HG02571 (cell line): ENCODE measurements around the gene ANKRD13B.

Experiments used
- ATAC-seq: cut with Tn5 transposase; IDR thresholded peaks from one replicate; pipeline ENCODE4 v1.9.1; 2021; ENCODE audit warnings: mild to moderate bottlenecking, moderate library complexity; ENCODE audit not compliant: unreplicated experiment

Gene ANKRD13B

GRCh38 chr17:29615492-29616299 is 22.8 kb downstream of the ANKRD13B start:
- ATAC-seq: peak; percentile 61

- ATAC-seq: no peak
Observed at GRCh38 chr17:29616300-29617048, 23.5 kb downstream of the ANKRD13B start.

- ATAC-seq: peak; percentile 48
Observed at GRCh38 chr17:29617125-29617480, 24.2 kb downstream of the ANKRD13B start.

- ATAC-seq: no peak
Observed at GRCh38 chr17:29617481-29618271, 24.7 kb downstream of the ANKRD13B start.

- no peak for ATAC-seq
Observed at GRCh38 chr17:29618272-29619065, 25.5 kb downstream of the ANKRD13B start.

- no peak for ATAC-seq
Observed at GRCh38 chr17:29619251-29619650, 26.3 kb downstream of the ANKRD13B start.

GRCh38 chr17:29620271-29620670 is 27.3 kb downstream of the ANKRD13B start:
- no peak for ATAC-seq

- no peak for ATAC-seq
Observed at GRCh38 chr17:29620779-29621500, 28.0 kb downstream of the ANKRD13B start.

- ATAC-seq: no peak
Observed at GRCh38 chr17:29621751-29622194, 28.8 kb downstream of the ANKRD13B start.

- no peak for ATAC-seq
Observed at GRCh38 chr17:29622337-29623282, 29.7 kb downstream of the ANKRD13B start, which contains the start of gene CORO6. Gene CORO6, minus strand, starts transcription at chr17:29622912. Its CDS starts 1,491 bp downstream, at chr17:29621421.

GRCh38 chr17:29623283-29623647 is 30.3 kb downstream of the ANKRD13B start:
- ATAC-seq: no peak

GRCh38 chr17:29624586-29624985 is 31.7 kb downstream of the ANKRD13B start:
- ATAC-seq: no peak

- no peak for ATAC-seq
Observed at GRCh38 chr17:29625037-29625750, 32.3 kb downstream of the ANKRD13B start.

- no peak for ATAC-seq
Observed at GRCh38 chr17:29627951-29628350, 35.0 kb downstream of the ANKRD13B start.

GRCh38 chr17:29628644-29629043 is 35.7 kb downstream of the ANKRD13B start:
- ATAC-seq: no peak

- no peak for ATAC-seq
Observed at GRCh38 chr17:29629839-29630238, 36.9 kb downstream of the ANKRD13B start.

GRCh38 chr17:29630630-29631193 is 37.8 kb downstream of the ANKRD13B start:
- no peak for ATAC-seq

GRCh38 chr17:29633886-29634285 is 41.0 kb downstream of the ANKRD13B start:
- no peak for ATAC-seq
